ENCODE data around the gene SPRR2G. TPM values are rescaled to one million over a fixed set of nuclear protein-coding genes. Genes with fewer than 3 reads are reported as not detected.
"Not testable (repeated sequence)": the region's sequence is repeated elsewhere in the genome, so short reads cannot be mapped to it uniquely, and the experiment has no call there.

SPRR2G gene
- not detected for total RNA-seq
- polyA plus RNA-seq, result not detected
- not detected for total RNA-seq

DNA sequence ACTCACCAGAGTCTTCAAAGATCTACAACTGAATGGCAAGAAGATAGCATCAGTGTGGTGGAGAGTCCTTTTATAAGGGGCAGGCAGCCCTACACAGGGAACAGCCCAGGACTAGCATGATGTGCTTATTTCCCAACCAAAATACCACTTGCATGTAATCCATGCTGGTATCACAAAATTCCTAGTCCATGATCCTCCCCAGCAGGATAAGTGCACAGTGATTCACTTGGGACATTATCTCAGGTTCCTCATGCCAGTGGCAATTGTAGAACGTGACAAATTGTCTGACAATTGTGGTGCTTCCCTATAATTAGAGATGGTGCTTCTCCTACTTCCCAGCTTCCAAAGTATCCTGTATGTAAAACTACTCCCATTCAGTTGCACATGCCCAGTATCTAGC lies at the start of gene SPRR2G:
Gene SPRR2G, minus strand, starts transcription at position 45 of the 400 bp plus-strand sequence. CDS start 780 bp downstream, outside the sequence.
- Histone ChIP-seq H3K4me1 (ENCODE audit: control insufficient read depth in 2 of 2, insufficient read depth in 2 of 2, low read length in 2 of 2) (no peaks in the 10 kb centered on the region), H3K27me3 (ENCODE audit: control insufficient read depth in 2 of 2, insufficient read depth in 2 of 2, low read length in 2 of 2) (no peaks in the 10 kb centered on the region), H3K4me3 (ENCODE audit: low read length) (no peak within 1 kb of the TSS), H3K36me3 (ENCODE audit: control insufficient read depth in 2 of 3, insufficient read depth in 3 of 3, low read length in 3 of 3) (no peaks in the 10 kb centered on the region), H3K27ac (ENCODE audit: low read depth, low read length) (no peak within 1 kb of the TSS), H3K9me3 (ENCODE audit: control insufficient read depth in 2 of 3, low read length in 3 of 3) (no peaks in the 10 kb centered on the region)
- CTCF ChIA-PET, result no interaction called here
- DNase-seq, result no peak
- H3K9me3 Mint-ChIP-seq, result peaks cover 0 to 4% (median 0%) of the 10 kb centered on the region in 11 donors
- no peak for ATAC-seq
- no peaks in the 10 kb centered on the region for H3K4me1 Mint-ChIP-seq
- H3K4me3 Mint-ChIP-seq, result no peak within 1 kb of the TSS
- H3K36me3 Mint-ChIP-seq, result no peaks in the 10 kb centered on the region
- intact Hi-C loops (cut with micrococcal nuclease), result no loop called here
- no peak within 1 kb of the TSS for H3K27ac Mint-ChIP-seq
- POLR2A ChIA-PET, result no interaction called here
- H3K27me3 Mint-ChIP-seq, result peaks cover 20 to 46% (median 43%) of the 10 kb centered on the region in 5 donors

DNA sequence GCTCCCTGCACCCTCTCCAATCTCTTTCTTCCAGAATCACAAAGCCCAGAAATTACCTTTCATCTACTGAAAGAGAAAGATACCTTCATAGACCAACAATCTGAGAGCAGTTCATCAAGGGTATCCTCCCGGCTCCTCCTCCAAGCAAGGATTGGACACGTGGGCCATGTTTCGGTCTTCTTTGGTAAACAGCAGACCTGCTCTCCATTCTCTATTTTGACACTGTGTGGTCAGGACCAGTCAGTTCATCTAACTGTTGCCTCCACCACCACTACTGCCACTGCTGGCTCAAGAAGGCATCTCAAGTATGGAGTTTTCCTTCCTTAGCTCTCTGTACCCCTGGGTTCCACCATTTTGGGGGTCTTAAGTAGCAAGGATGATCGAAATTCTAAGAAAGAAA lies 44.5 kb upstream of the SPRR2G start:
- Mint-ChIP-seq H3K27ac (no peak overlapping the region), H3K9me3 (peaks cover 0 to 3% (median 0%) of the 10 kb centered on the region in 11 donors), H3K36me3 (no peaks in the 10 kb centered on the region), H3K27me3 (peaks cover 35 to 78% (median 65%) of the 10 kb centered on the region in 5 donors), H3K4me1 (peaks cover 0 to 1% (median 0%) of the 10 kb centered on the region in 7 donors), H3K4me3 (no peak overlapping the region)
- H3K27ac ChIP-seq (ENCODE audit: low read depth, low read length), result no peak overlapping the region
- ATAC-seq (no peak), DNase-seq (no peak)
- no peak overlapping the region for H3K4me3 ChIP-seq (ENCODE audit: low read length)
- H3K27me3 ChIP-seq (ENCODE audit: control insufficient read depth in 2 of 2, insufficient read depth in 2 of 2, low read length in 2 of 2), result no peaks in the 10 kb centered on the region
- H3K36me3 ChIP-seq (ENCODE audit: control insufficient read depth in 2 of 3, insufficient read depth in 3 of 3, low read length in 3 of 3), result no peaks in the 10 kb centered on the region
- ChIA-PET POLR2A (no interaction called here), CTCF (no interaction called here)
- intact Hi-C loops (cut with micrococcal nuclease), result no loop called here
- no peaks in the 10 kb centered on the region for H3K9me3 ChIP-seq (ENCODE audit: control insufficient read depth in 2 of 3, low read length in 3 of 3)
- H3K4me1 ChIP-seq (ENCODE audit: control insufficient read depth in 2 of 2, insufficient read depth in 2 of 2, low read length in 2 of 2), result no peaks in the 10 kb centered on the region

- CTCF ChIA-PET, result no interaction called here
- H3K4me3 Mint-ChIP-seq, result no peak overlapping the region
Measured at GRCh38 chr1:153194331-153195050, 43.8 kb upstream of the SPRR2G start.

GRCh38 chr1:153192697-153193096 lies 42.0 kb upstream of the SPRR2G start:
- no peak overlapping the region for H3K4me3 ChIP-seq (ENCODE audit: low read length)
- intact Hi-C loops (cut with micrococcal nuclease), result no loop called here
- Mint-ChIP-seq H3K9me3 (peaks cover 0 to 3% (median 0%) of the 10 kb centered on the region in 11 donors), H3K4me3 (no peak overlapping the region), H3K27ac (no peak overlapping the region), H3K36me3 (peaks cover 0 to 2% (median 0%) of the 10 kb centered on the region in 5 donors), H3K27me3 (peaks cover 33 to 72% (median 67%) of the 10 kb centered on the region in 5 donors), H3K4me1 (peaks cover 0 to 1% (median 0%) of the 10 kb centered on the region in 7 donors)
- ChIA-PET POLR2A (no interaction called here), CTCF (no interaction called here)
- H3K36me3 ChIP-seq (ENCODE audit: control insufficient read depth in 2 of 3, insufficient read depth in 3 of 3, low read length in 3 of 3), result no peaks in the 10 kb centered on the region
- H3K27me3 ChIP-seq (ENCODE audit: control insufficient read depth in 2 of 2, insufficient read depth in 2 of 2, low read length in 2 of 2), result no peaks in the 10 kb centered on the region
- H3K4me1 ChIP-seq (ENCODE audit: control insufficient read depth in 2 of 2, insufficient read depth in 2 of 2, low read length in 2 of 2), result no peaks in the 10 kb centered on the region
- no peak for ATAC-seq
- H3K9me3 ChIP-seq (ENCODE audit: control insufficient read depth in 2 of 3, low read length in 3 of 3), result no peaks in the 10 kb centered on the region
- DNase-seq, result no peak
- H3K27ac ChIP-seq (ENCODE audit: low read depth, low read length), result no peak overlapping the region

More at GRCh38 chr1:153194331-153195050, 43.8 kb upstream of the SPRR2G start:
- Histone ChIP-seq H3K27me3 (ENCODE audit: control insufficient read depth in 2 of 2, insufficient read depth in 2 of 2, low read length in 2 of 2) (no peaks in the 10 kb centered on the region), H3K36me3 (ENCODE audit: control insufficient read depth in 2 of 3, insufficient read depth in 3 of 3, low read length in 3 of 3) (no peaks in the 10 kb centered on the region), H3K9me3 (ENCODE audit: control insufficient read depth in 2 of 3, low read length in 3 of 3) (no peaks in the 10 kb centered on the region), H3K4me1 (ENCODE audit: control insufficient read depth in 2 of 2, insufficient read depth in 2 of 2, low read length in 2 of 2) (no peaks in the 10 kb centered on the region), H3K4me3 (ENCODE audit: low read length) (no peak overlapping the region), H3K27ac (ENCODE audit: low read depth, low read length) (no peak overlapping the region)
- POLR2A ChIA-PET, result no interaction called here
- Mint-ChIP-seq H3K36me3 (no peaks in the 10 kb centered on the region), H3K27me3 (peaks cover 36 to 74% (median 72%) of the 10 kb centered on the region in 5 donors), H3K9me3 (peaks cover 0 to 3% (median 0%) of the 10 kb centered on the region in 11 donors), H3K4me1 (peaks cover 0 to 1% (median 0%) of the 10 kb centered on the region in 7 donors), H3K27ac (no peak overlapping the region)
- DNase-seq (no peak), ATAC-seq (no peak)
- intact Hi-C loops (cut with micrococcal nuclease), result no loop called here

- Histone ChIP-seq H3K27ac (ENCODE audit: low read depth, low read length) (no peak overlapping the region), H3K9me3 (ENCODE audit: control insufficient read depth in 2 of 3, low read length in 3 of 3) (no peaks in the 10 kb centered on the region), H3K27me3 (ENCODE audit: control insufficient read depth in 2 of 2, insufficient read depth in 2 of 2, low read length in 2 of 2) (no peaks in the 10 kb centered on the region), H3K4me3 (ENCODE audit: low read length) (no peak overlapping the region), H3K36me3 (ENCODE audit: control insufficient read depth in 2 of 3, insufficient read depth in 3 of 3, low read length in 3 of 3) (no peaks in the 10 kb centered on the region), H3K4me1 (ENCODE audit: control insufficient read depth in 2 of 2, insufficient read depth in 2 of 2, low read length in 2 of 2) (no peaks in the 10 kb centered on the region)
- intact Hi-C loops (cut with micrococcal nuclease), result no loop called here
- Mint-ChIP-seq H3K4me1 (peaks cover 0 to 1% (median 0%) of the 10 kb centered on the region in 7 donors), H3K36me3 (peaks cover 0 to 19% (median 4%) of the 10 kb centered on the region in 5 donors), H3K9me3 (peaks cover 6 to 20% (median 10%) of the 10 kb centered on the region in 11 donors), H3K27me3 (peaks cover 32 to 78% (median 72%) of the 10 kb centered on the region in 5 donors), H3K4me3 (no peak overlapping the region), H3K27ac (no peak overlapping the region)
- DNase-seq (no peak), ATAC-seq (no peak)
- POLR2A ChIA-PET, result no interaction called here
- CTCF ChIA-PET, result no interaction called here
Measured at GRCh38 chr1:153190373-153190772, 39.7 kb upstream of the SPRR2G start.

DNA sequence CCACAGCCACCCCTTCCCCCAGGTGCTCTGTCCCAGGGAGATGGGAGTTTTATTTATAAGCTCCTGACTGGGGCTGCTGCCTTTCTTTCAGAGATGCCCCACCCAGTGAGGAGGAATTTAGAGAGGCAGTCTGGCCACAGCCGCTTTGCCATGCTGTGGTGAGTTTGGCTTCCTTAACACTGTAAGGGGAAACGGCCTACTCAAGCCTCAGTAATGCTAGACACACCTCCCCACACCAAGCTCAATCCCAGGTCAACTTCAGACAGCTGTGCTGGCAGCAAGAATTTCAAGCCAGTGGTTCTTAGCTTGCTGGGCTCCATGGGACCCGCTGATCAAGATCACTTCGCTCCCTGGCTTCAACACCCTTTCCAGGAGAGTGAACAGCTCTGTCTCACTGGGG lies 37.6 kb upstream of the SPRR2G start:
- H3K4me3 ChIP-seq (ENCODE audit: low read length); POLR2A ChIA-PET; ATAC-seq; H3K9me3 ChIP-seq (ENCODE audit: control insufficient read depth in 2 of 3, low read length in 3 of 3); H3K27ac ChIP-seq (ENCODE audit: low read depth, low read length); H3K4me1 Mint-ChIP-seq; H3K27me3 ChIP-seq (ENCODE audit: control insufficient read depth in 2 of 2, insufficient read depth in 2 of 2, low read length in 2 of 2); H3K27ac Mint-ChIP-seq; H3K36me3 ChIP-seq (ENCODE audit: control insufficient read depth in 2 of 3, insufficient read depth in 3 of 3, low read length in 3 of 3); H3K4me3 Mint-ChIP-seq; DNase-seq; intact Hi-C loops (cut with micrococcal nuclease); CTCF ChIA-PET; H3K4me1 ChIP-seq (ENCODE audit: control insufficient read depth in 2 of 2, insufficient read depth in 2 of 2, low read length in 2 of 2): not testable (repeated sequence)
- Mint-ChIP-seq H3K36me3 (peaks cover 0 to 20% (median 4%) of the 10 kb centered on the region in 5 donors), H3K27me3 (peaks cover 22 to 78% (median 64%) of the 10 kb centered on the region in 5 donors), H3K9me3 (peaks cover 6 to 33% (median 14%) of the 10 kb centered on the region in 11 donors)

DNA sequence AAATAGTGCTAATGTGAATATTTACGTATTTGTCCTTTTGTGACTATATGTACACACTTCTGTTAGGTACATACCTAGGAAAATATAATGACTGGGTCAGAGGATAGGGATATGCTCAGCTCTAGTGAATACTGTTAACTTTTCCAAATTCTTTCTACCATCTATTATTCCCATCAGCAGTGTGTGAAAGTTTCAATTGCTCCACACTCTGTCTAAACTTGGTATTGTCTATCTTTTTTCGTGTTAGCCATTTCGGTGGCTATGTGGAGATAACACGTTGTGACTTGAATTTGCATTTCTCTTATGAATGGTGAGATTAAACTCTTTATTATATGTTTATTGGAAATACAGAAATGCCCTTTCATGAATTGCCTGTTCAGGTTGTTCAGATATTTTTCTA lies 29.9 kb upstream of the SPRR2G start:
- Mint-ChIP-seq H3K36me3 (peaks cover 0 to 2% (median 1%) of the 10 kb centered on the region in 5 donors), H3K4me3 (no peak overlapping the region), H3K4me1 (no peaks in the 10 kb centered on the region), H3K27ac (no peak overlapping the region), H3K27me3 (peaks cover 6 to 43% (median 29%) of the 10 kb centered on the region in 5 donors), H3K9me3 (peaks cover 0 to 26% (median 5%) of the 10 kb centered on the region in 11 donors)
- Histone ChIP-seq H3K27me3 (ENCODE audit: control insufficient read depth in 2 of 2, insufficient read depth in 2 of 2, low read length in 2 of 2) (no peaks in the 10 kb centered on the region), H3K36me3 (ENCODE audit: control insufficient read depth in 2 of 3, insufficient read depth in 3 of 3, low read length in 3 of 3) (no peaks in the 10 kb centered on the region), H3K27ac (ENCODE audit: low read depth, low read length) (no peak overlapping the region), H3K4me3 (ENCODE audit: low read length) (no peak overlapping the region), H3K9me3 (ENCODE audit: control insufficient read depth in 2 of 3, low read length in 3 of 3) (no peaks in the 10 kb centered on the region), H3K4me1 (ENCODE audit: control insufficient read depth in 2 of 2, insufficient read depth in 2 of 2, low read length in 2 of 2) (no peaks in the 10 kb centered on the region)
- DNase-seq (no peak), ATAC-seq (no peak)
- ChIA-PET POLR2A (no interaction called here), CTCF (no interaction called here)
- intact Hi-C loops (cut with micrococcal nuclease), result no loop called here

Measured in naive thymus-derived CD4-positive, alpha-beta T cell (primary cell).